GM18499 (cell line): ENCODE data around the gene EPHX1.
"Not testable (repeated sequence)": the region's sequence is repeated elsewhere in the genome, so short reads cannot be mapped to it uniquely, and the experiment has no call there.

Experiments
- ATAC-seq: cut with Tn5 transposase; IDR thresholded peaks from one replicate; pipeline ENCODE4 v1.9.1; 2021; ENCODE audit warnings: moderate number of reproducible peaks; ENCODE audit not compliant: insufficient read depth, unreplicated experiment

EPHX1 gene

DNA sequence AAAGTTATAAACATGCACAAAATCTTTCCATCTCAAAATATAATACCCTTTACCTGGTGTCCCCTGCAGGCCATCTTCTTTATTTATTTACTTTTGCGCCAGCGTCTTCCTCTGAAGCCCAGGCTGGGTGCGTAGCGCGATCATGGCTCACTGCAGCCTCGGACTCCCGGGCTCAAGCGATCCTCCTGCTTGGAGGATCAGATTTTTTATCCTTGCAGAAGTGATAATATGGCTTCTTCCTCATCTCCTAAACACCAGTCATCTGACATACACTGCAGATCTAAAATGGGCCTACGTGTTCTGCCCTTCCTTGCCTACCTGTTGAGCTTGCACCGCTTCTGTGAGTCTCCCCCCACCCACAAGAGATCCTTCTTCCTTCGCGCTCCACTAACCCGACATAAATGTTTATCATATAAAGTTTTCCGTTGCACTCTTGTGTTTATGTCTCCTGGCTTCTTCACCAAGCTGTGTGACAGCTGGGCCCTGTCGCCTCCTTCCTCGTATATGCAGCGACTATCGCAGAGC lies 32.8 kb upstream of the EPHX1 start:
- ATAC-seq: no peak

DNA sequence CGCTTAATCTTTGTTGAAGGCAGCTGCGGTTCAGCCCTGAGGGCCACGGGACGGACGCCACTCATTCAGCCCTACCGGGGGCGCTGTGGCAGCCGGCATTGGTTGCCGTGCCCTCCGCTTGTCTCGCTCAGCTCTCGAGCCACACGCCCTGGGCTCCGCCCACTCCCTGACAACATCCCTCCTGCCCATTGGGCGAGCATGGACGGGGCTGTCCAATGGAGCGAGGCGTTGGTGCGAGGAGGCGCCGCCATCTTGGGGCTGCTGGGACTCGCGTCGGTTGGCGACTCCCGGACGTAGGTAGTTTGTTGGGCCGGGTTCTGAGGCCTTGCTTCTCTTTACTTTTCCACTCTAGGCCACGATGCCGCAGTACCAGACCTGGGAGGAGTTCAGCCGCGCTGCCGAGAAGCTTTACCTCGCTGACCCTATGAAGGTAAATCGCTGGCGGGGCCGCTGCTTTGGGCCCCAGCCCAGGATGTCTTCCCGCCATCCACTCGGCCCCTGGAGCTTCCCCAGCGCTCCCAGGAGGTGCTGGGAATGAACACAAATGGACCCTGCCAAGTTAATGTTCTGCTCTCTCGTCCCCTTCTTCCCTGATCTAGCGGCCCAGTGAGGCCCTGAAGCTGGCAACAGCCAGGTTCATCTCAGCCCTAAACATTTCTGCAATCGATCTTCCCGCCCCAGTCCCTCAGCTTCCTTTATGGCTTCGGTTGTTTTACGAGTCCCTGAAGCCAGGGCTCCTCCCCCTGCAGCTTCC lies 32.2 kb upstream of the EPHX1 start, which contains the start of gene SRP9:
TSS of gene SRP9 (plus strand) at position 244 of the 754 bp plus-strand sequence. CDS start at position 359, 115 bp downstream.
- peak; percentile 98 for ATAC-seq

GRCh38 chr1:225778337-225778669 lies 31.6 kb upstream of the EPHX1 start:
- no peak for ATAC-seq

- ATAC-seq: not testable (repeated sequence)
Observed at GRCh38 chr1:225779165-225779564, 30.8 kb upstream of the EPHX1 start.

DNA sequence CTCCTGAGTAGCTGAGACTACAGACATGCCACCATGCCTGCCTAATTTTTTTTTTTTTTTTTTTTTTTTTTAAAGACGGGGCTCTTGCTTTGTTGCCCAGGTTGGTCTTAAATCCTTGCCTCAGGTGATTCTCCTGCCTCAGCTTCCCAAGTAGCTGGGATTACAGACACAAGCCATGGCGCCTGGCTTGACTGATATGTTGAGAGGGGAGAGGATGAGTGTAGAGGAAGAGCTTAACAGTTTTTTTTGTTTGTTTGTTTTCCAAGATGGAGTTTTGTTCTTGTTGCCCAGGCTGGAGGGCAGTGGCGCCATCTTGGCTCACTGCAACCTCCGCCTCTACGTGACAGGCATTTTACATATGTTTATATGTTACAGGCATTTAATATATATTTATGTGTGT lies 29.8 kb upstream of the EPHX1 start:
- no peak for ATAC-seq

GRCh38 chr1:225780630-225781029 lies 29.3 kb upstream of the EPHX1 start:
- no peak for ATAC-seq

DNA sequence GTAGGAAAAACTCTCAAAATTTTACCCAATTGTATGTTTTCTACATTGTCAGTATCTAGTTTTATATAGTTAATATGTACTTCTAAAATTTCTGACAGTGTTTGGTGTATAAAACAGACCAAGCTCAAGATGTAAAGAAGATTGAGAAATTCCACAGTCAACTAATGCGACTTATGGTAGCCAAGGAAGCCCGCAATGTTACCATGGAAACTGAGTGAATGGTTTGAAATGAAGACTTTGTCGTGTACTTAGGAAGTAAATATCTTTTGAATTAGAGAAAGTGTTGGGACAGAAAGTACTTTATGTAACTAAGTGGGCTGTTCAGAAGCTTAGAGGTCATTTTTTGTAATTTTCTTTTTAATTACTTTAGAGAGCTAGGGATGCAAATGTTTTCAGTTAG lies 20.8 kb upstream of the EPHX1 start:
- ATAC-seq: not testable (repeated sequence)

- ATAC-seq: no peak
Observed at GRCh38 chr1:225794954-225795353, 15.0 kb upstream of the EPHX1 start.

GRCh38 chr1:225796097-225796496 lies 13.8 kb upstream of the EPHX1 start:
- ATAC-seq: not testable (repeated sequence)

GRCh38 chr1:225801146-225801545 lies 8.8 kb upstream of the EPHX1 start:
- not testable (repeated sequence) for ATAC-seq

GRCh38 chr1:225806249-225806648 lies 3.7 kb upstream of the EPHX1 start:
- ATAC-seq: no peak

DNA sequence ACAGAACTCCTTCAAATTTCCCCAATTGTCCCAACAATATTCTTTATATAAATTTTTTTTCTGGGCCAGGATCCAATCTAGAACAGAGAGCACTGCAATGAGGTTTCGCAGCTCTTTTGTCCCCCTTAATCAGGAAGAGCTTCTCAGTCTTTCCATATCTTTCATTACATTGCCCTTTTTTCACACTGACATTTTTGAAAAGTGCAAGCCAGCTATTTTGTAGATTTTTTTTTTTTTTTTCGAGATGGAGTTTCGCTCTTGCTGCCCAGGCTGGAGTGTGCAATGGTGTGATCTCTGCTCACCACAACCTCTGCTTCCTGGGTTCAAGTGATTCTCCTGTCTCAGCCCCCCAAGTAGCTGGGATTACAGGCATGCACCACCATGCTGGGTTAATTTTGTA lies 3.2 kb upstream of the EPHX1 start:
- ATAC-seq: not testable (repeated sequence)

DNA sequence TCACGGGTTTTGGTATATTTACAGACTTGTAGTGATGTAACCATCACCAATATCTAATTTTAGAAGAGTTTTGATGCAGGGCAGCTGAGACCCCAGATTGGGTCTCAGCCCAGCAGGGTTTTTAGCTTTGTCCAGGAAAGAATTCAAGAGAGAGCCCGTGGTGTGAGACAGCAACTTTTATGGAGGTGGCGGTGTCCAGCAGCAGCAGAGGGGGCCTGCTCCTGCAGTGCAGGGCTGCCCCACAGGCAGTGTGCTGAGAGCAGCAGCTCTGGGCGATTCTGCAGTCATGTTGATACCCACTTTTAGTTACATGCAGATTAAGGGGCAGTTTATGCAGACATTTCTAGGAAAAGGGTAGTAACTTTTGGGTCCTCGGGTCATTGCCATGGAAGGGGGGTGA lies 1.8 kb upstream of the EPHX1 start:
- ATAC-seq: no peak

- ATAC-seq: not testable (repeated sequence)
Observed at GRCh38 chr1:225810579-225811538, 935 bp downstream of the EPHX1 start.

GRCh38 chr1:225811622-225812487 lies 1.9 kb downstream of the EPHX1 start:
- no peak for ATAC-seq

- no peak for ATAC-seq
Observed at GRCh38 chr1:225812488-225813213, 2.7 kb downstream of the EPHX1 start.

DNA sequence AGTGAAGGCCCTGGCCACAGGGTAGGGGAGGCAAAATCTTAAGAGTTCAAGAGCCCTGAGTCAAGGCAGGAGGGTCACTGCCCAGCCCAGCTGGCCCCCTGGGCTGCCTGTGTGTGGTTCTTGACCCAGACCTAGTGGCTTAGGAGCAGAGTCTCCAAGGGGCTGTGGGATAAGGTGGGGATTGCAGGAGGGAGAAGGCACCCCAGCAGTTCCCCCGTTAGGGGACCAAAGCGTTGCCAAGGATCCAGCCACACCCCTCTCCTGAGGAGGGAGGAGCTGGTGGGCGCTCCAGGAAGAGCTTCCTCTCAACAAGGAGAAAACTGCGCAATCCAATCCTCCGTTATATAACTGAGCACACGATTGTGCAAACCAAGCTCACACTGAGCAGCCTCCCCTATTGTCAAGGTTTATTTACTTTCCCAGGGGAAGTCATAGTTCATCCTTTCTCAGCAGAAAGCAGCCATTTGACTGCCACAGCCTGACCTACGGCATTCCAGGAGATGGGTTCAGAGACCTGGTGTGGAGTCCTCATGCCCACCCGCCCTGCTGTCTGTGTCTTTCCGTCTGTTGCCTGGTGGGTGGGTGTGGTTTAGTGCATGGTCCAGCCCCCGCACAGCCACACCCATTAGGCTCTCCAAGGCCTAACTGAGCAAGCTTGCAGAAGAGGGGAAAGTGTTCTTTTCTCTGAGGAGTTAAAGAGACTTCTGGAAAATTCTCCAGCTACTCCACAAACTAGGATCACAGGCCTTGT lies 3.5 kb downstream of the EPHX1 start:
- ATAC-seq: no peak

DNA sequence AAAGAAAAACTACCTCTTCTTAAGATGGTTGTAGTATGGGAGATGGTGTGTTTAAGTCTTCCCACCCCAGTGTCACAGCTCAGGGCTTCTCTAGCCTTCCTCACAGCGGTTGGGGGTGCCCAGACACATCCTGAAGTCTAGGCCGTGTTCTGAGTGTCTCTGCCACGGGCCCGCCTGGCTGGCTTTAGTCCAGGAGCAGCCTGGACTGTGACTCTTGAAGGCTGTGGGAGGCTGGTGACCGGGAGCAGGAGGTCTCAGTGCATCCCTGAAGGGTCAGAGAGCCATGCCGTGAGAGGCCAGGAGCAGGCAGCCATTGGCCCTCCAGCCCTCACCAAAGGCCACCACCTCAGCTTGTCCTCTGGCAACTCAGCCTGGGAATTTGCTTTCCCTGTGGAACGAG lies 4.5 kb downstream of the EPHX1 start:
- no peak for ATAC-seq

DNA sequence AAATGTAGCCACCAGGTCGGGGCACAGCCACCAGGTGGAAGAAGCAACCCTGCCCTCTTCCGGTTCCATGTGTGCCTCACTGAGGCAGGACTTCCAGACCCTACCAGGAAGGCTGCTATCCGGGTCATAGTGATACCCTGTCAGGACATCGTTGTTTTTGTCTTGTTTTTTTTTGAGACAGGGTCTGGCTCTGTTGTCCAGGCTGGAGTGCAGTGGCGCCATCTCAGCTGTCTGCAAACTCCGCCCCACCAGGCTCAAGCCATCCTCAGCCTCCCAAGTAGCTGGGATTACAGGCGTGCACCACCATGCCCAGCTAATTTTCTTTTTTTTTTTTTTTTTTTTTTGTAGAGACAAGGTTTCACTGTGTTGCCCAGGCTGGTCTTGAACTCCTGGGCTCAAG lies 5.2 kb downstream of the EPHX1 start:
- ATAC-seq: not testable (repeated sequence)
